Large intestine (tissue), 12 donors: ENCODE data around the gene TM6SF1. TPM values are rescaled to one million over a fixed set of nuclear protein-coding genes. Genes with fewer than 3 reads are reported as not detected.

ENCODE experiments used
- DNase-seq, 2 donors: peaks; one replicate each; pipeline versions ENCODE4 v3.0.0 to v3.0.0-alpha.2; 2013
- H3K27ac ChIP-seq: one replicate; pipeline ENCODE4 v1.5.1; 2013; ENCODE audit warnings: low read length
- H3K27me3 ChIP-seq: 2 replicates; pipeline ENCODE4 v1.6.1; 2013; ENCODE audit warnings: low read length; ENCODE audit not compliant: control insufficient read depth, insufficient read depth
- H3K36me3 ChIP-seq: 2 replicates; pipeline ENCODE4 v1.6.1; 2013; ENCODE audit warnings: low read length; ENCODE audit not compliant: control insufficient read depth, insufficient read depth
- H3K4me1 ChIP-seq: one replicate; pipeline ENCODE4 v1.6.1; 2013; ENCODE audit warnings: low read length; ENCODE audit not compliant: control insufficient read depth, insufficient read depth
- H3K4me3 ChIP-seq: one replicate; pipeline ENCODE4 v1.5.1; 2013; ENCODE audit warnings: low read length
- H3K9me3 ChIP-seq: one replicate; pipeline ENCODE4 v1.6.1; 2013; ENCODE audit warnings: mild to moderate bottlenecking, low read depth, low read length, moderate library complexity; ENCODE audit not compliant: control insufficient read depth
- WGBS: methylation state at CpG from one replicate; pipeline ENCODE4 v1.1.5; 2013; ENCODE audit warnings: low lambda C conversion rate; ENCODE audit not compliant: insufficient coverage; 5-methylcytosine and 5-hydroxymethylcytosine counted together
- long read RNA-seq, 11 donors: transcript quantifications; one replicate each; lab custom pipeline, GENCODE V29; 2026
- polyA plus RNA-seq: library from polyadenylated mRNA; unstranded; fragments of 120-200 nt; gene quantifications from one replicate; pipeline ENCODE4 v1.2.1, GENCODE V29; 2013

The TM6SF1 gene
- 1.4 TPM for polyA plus RNA-seq
- long read RNA-seq, donor 1, result 0 reads
- long read RNA-seq, donor 2, partial matches to known transcripts, result 0 of 1 reads
- long read RNA-seq, donor 2, other reads (novel, unspliced or antisense), result 0 of 1 reads
- long read RNA-seq, donor 3, result 0 reads
- long read RNA-seq, donor 4, result 0 reads
- long read RNA-seq, donor 5, partial matches to known transcripts, result 45 of 45 reads
- long read RNA-seq, donor 5, other reads (novel, unspliced or antisense), result 0 of 45 reads
- long read RNA-seq, donor 6, partial matches to known transcripts, result 44 of 45 reads
- long read RNA-seq, donor 6, other reads (novel, unspliced or antisense), result 0 of 45 reads
- long read RNA-seq, donor 7, partial matches to known transcripts, result 6 of 6 reads
- long read RNA-seq, donor 7, other reads (novel, unspliced or antisense), result 0 of 6 reads
- long read RNA-seq, donor 8, result 0 reads
- long read RNA-seq, donor 9, result 0 reads
- long read RNA-seq, donor 10, result 0 reads
- long read RNA-seq, donor 11, partial matches to known transcripts, result 0 of 1 reads
- long read RNA-seq, donor 11, other reads (novel, unspliced or antisense), result 0 of 1 reads

DNA sequence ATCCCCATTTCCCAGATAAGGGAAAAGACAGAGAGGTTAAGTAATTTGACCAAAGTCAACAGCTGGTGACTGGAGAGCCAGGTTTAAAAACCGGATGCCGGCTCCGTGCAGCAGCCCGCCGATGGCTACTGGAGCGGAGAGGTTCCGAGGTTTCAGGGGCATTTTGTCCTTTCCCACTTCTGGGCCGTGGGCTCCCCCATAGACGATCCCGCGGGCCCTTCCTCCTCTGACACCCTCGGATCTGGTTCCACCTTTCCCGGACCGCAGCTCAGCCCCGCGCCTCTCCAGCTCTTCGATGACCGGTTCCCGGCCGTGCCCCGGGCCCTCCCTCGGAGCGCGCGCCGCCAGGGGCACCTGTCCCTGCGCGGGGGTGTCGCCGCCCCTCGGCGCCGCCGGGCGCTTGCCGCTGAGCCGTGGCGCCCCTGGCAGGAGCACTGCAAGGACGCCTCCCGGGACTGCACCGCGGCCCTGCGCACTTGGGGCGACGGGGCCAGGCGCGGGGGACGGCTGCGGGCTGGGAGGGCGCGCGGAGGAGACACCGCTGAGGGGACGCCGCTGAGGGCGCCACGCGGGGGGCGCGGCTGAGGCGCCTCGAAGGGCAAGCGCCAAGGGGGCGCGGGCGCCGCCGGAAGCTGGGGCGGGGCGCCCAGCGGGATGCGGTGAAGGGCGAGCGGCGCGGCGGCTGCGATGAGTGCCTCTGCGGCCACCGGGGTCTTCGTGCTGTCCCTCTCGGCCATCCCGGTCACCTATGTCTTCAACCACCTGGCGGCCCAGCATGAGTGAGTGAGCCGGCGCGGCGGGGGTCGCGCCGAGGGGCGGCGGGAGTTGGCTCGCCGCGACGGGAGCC, at the start of gene TM6SF1:
Gene TM6SF1, plus strand, starts transcription at position 652 of the 847 bp plus-strand sequence. Its CDS starts 36 bp downstream, at position 688.
- H3K4me1 ChIP-seq, result no peaks in the 10 kb centered on the region
- DNase-seq, result peak in 1 of 2 donors; percentile 39
- H3K36me3 ChIP-seq, result no peaks in the 10 kb centered on the region
- H3K27me3 ChIP-seq, result peaks cover 41% of the 10 kb centered on the region
- no peaks in the 10 kb centered on the region for H3K9me3 ChIP-seq
- WGBS, result no CpG with 5 or more reads among the region's 97 CpGs
- no peak within 1 kb of the TSS for H3K27ac ChIP-seq
- peak within 1 kb of the TSS; percentile 26 for H3K4me3 ChIP-seq

DNA sequence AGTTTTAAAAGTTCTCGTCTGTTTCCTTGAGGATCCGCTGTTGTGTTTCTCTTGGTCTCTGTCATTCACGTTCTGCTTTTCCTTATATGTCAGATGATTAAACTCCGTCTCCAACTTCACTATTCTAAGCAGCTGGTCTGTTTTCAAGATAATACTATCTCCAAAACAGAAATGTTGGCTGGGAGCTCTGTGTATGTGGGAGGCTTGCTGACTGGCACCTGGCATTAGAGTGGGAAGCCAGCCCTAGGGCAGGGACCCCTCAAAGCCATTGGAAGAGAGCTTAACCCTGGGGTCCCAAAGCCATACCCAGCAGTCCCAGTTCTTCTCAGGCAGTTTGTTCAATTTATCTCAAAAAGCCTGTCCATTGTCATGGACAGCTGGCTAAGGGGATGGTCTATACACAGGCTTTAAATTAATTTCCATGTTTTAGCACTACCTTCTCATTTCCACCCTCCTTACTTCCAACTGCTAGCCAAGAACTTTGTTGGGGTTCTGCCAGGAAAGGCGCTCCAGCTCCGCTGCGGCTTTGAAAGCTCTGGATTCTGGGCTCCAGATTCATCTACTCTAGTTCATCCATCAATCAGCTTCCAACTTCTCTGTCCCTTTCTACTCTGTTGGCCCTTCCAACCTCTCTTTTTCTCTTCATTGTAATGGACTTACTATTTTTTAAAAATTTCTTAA, 49.6 kb upstream of the TM6SF1 start:
- Histone ChIP-seq H3K4me1 (peaks cover 18% of the 10 kb centered on the region), H3K27ac (no peak overlapping the region), H3K36me3 (peaks cover 25% of the 10 kb centered on the region), H3K9me3 (no peaks in the 10 kb centered on the region), H3K27me3 (no peaks in the 10 kb centered on the region), H3K4me3 (no peak overlapping the region)
- DNase-seq, result no peak
- WGBS, result 66% methylated on average over 4 of the region's 7 CpGs

DNA sequence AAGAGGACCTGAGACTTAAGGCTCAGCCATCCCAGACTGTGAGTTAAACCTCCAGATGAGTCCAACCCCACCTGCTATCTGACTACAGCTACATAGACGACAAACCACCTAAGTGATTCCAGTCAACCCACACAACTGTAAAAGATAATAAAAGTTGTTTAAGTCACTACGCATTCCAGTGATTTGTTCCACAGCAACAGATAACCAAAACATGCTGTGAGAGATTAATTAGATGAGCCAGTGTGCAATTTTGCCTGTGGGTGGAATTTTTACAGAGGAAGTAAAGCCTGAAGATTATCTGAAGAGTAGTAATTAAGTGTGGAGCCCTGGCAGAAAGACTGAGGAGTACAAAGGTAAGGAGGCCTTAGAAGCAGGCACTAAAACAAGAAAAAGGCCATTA, 45.8 kb upstream of the TM6SF1 start:
- Histone ChIP-seq H3K36me3 (peaks cover 4% of the 10 kb centered on the region), H3K4me3 (no peak overlapping the region), H3K27me3 (no peaks in the 10 kb centered on the region), H3K4me1 (peaks cover 29% of the 10 kb centered on the region), H3K27ac (peak overlapping the region; percentile 36), H3K9me3 (no peaks in the 10 kb centered on the region)
- WGBS, result 20% methylated on average over 1 of the region's 2 CpGs
- peak; percentile 65 to 83 for DNase-seq

DNA sequence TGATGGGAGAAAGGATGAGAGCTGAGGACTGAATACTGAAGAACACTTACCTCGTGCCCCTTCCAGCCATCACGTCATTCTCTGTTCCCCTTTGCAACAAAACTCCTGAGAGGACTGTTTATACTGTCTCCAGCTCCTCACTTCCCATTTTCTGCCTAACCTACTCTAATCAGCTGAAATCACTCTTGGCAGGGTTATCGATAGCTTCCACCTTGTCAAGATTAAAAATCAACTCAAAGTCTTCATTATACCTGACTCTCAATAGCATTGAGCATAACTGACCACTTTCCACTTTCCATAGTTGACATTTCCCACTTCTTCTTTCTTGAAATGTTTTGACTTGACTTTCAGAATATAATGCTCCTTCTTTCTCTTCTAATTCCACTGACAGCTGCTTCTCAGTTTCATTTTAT, 44.7 kb upstream of the TM6SF1 start:
- H3K4me3 ChIP-seq, result no peak overlapping the region
- peaks cover 2% of the 10 kb centered on the region for H3K36me3 ChIP-seq
- peaks cover 31% of the 10 kb centered on the region for H3K4me1 ChIP-seq
- DNase-seq, result no peak
- 57% methylated on average over 1 of the region's 3 CpGs for WGBS
- no peaks in the 10 kb centered on the region for H3K27me3 ChIP-seq
- H3K27ac ChIP-seq, result peak overlapping the region; percentile 36
- H3K9me3 ChIP-seq, result no peaks in the 10 kb centered on the region

DNA sequence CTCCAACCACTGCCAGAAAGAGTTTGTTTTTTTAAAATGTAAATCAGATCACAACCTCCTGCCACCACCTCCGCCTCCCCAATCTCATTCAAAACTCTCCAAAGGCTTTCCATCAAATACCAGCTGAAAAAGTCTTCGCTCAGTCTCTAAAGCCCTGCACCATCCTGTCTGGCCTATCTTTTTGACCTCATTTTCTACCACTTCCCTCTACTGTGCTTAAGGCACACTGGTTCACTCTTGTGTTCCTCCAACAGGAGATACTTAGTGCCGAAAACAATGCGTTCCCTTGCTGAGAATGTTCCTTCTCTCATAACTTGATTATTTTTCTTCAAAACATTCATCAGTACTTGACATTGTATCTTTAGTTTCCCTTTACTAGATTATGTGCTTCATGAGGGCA, 43.9 kb upstream of the TM6SF1 start:
- H3K9me3 ChIP-seq, result no peaks in the 10 kb centered on the region
- peak overlapping the region; percentile 36 for H3K27ac ChIP-seq
- H3K27me3 ChIP-seq, result no peaks in the 10 kb centered on the region
- H3K36me3 ChIP-seq, result peaks cover 2% of the 10 kb centered on the region
- 83% methylated on average over 2 of the region's 4 CpGs for WGBS
- DNase-seq, result no peak
- H3K4me3 ChIP-seq, result no peak overlapping the region
- H3K4me1 ChIP-seq, result peaks cover 31% of the 10 kb centered on the region

DNA sequence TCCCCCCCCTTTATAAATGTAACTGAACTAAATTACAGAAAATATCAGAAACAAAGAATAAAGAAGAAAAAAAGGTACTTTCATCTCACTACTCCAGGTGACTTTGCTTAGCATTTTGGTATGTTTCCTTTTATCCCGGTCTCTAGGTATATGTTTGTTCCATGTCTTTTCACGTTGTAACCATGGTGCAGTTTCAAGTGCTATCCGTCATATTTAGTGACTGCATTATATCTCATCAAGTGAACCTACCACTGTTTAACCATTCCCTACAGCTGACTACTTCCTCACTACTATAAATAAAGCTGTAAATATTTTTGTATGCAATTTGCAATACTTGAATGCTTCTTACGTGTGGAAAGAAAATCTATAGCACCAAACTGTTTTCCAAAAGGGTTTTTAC, 42.6 kb upstream of the TM6SF1 start:
- Histone ChIP-seq H3K9me3 (no peaks in the 10 kb centered on the region), H3K4me1 (peaks cover 31% of the 10 kb centered on the region), H3K4me3 (peak overlapping the region; percentile 64), H3K27me3 (no peaks in the 10 kb centered on the region), H3K27ac (peak overlapping the region; percentile 62), H3K36me3 (no peaks in the 10 kb centered on the region)
- 7% methylated on average over 4 of the region's 4 CpGs for WGBS
- DNase-seq, result peak in 1 of 2 donors; percentile 52

DNA sequence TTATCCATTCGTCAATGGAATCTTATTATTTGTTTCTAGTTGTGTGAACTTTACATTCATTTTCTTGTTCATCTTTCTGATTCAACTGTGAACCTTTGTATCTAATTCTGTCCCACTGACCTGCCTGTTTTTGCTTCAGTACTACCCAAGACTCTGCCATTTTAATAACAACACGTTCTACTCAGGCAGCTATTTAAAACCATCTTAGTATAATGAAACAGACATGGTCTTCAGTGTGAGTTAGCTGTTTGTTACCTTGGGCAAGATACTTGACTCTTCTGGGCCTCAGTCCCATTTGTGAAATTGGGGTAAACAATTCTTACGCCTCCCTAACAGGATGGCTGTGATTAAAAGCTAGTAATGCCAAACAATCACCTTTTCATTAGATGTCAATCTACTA, 42.0 kb upstream of the TM6SF1 start:
- 13% methylated on average over 1 of the region's 3 CpGs for WGBS
- Histone ChIP-seq H3K4me1 (peaks cover 31% of the 10 kb centered on the region), H3K27me3 (no peaks in the 10 kb centered on the region), H3K36me3 (no peaks in the 10 kb centered on the region), H3K9me3 (no peaks in the 10 kb centered on the region), H3K27ac (peak overlapping the region; percentile 62), H3K4me3 (peak overlapping the region; percentile 64)
- peak in 1 of 2 donors; percentile 28 for DNase-seq

DNA sequence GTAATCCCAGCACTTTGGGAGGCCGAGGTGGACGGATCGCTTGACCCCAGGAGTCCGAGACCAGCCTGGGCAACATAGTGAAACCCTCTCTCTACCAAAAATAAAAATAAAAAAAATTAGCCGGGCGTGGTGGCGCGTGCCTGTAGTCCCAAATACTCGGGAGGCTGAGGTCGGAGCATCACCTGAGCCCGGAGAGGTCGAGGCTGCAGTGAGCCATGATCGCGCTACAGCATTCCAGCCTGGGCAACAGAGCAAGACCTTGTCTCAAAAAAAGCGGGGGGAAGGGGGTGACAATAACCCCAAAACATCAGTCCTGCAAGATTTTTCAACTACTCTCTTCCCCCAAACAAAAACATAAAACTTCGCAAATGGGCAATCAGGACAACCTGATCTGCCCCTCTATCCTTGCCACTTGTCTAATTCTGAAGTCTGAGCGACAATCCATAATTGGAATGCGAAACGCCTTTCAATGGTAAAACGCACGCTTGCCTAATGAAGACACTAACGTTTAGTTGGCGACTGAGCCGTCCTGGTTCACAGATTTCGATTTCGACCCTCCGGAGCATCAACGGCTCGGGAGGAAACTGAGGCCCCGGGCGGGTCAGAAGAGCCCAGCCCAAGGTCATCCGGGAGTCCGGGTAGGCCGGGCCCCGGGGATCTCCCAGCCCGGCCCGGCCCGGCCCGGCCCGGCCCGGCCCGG, 41.3 kb upstream of the TM6SF1 start:
- peaks cover 27% of the 10 kb centered on the region for H3K4me1 ChIP-seq
- H3K36me3 ChIP-seq, result no peaks in the 10 kb centered on the region
- peak overlapping the region; percentile 64 for H3K4me3 ChIP-seq
- no peaks in the 10 kb centered on the region for H3K27me3 ChIP-seq
- H3K9me3 ChIP-seq, result no peaks in the 10 kb centered on the region
- peak overlapping the region; percentile 86 for H3K27ac ChIP-seq
- DNase-seq, result no peak
- 0% methylated on average over 1 of the region's 42 CpGs for WGBS

DNA sequence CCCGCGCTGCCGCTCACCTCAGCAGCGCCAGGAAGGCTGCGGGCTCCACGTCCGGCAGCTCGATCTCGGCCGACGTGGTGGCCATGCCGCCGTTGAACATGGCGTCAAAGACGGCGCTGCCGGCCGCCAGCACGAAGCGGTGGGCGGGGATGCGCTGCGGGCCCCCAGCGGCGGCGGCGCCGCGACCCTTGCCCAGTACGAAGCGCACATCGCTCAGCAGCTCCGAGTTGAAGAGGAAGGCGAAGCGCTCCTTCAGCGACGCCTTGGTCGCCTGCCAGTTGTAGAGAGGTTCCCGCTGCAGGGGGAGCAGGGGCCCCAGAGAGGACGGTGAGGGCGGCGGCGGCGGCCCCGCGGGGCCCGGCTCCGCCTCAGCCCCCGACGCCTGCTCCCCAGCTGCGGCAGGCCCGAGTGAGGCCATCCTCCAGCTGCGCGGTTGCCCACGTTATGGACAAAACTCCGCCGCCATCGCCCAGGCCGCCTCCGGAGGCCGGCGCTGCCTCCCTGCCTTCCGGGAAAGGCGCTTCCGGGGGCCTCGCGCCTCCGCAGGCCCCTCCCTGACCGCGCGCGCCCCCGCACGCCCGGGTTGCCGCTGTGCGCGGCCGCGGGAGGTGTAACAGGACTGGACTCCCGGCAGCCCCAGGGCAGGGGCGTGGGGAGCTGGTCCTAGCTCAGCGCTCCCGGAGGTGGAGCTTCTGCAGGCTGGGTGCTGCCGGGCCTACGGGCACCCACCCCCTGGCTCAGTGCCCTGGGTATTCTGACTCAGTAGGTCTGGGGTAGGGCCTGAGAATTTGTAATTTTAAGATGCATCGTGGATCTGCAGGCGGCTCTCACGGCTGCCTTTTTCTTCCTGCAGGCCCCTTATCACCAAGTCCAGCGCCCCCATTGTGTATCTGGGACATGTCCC, 40.5 kb upstream of the TM6SF1 start, which contains the start of gene BTBD1:
Gene BTBD1, minus strand, starts transcription at position 519 of the 904 bp plus-strand sequence. Its CDS starts 101 bp downstream, at position 418.
- Histone ChIP-seq H3K9me3 (no peaks in the 10 kb centered on the region), H3K36me3 (no peaks in the 10 kb centered on the region), H3K27me3 (no peaks in the 10 kb centered on the region), H3K27ac (peak within 1 kb of the TSS; percentile 86), H3K4me3 (peak within 1 kb of the TSS; percentile 64), H3K4me1 (peaks cover 22% of the 10 kb centered on the region)
- WGBS, result no CpG with 5 or more reads among the region's 90 CpGs
- peak; percentile 95 to 97 for DNase-seq
